IMR-90 (cell line): Measurements from ENCODE around the gene RALGAPB. TPM values are rescaled to one million over a fixed set of nuclear protein-coding genes. Genes with fewer than 3 reads are reported as not detected.

Experiments
- ATAC-seq: fragments of 200-7000 bp; cut with Tn5 transposase; 2 replicates; pipeline ENCODE4 v1.9.1; 2020; ENCODE audit warnings: low read depth, mild to moderate bottlenecking, moderate library complexity
- BruUV-seq: library from RNA; stranded (reverse); fragments of 400-500 nt; replicated peaks from 2 replicates; lab custom pipeline; 2021; lab: Mats Ljungman, UMichigan
- CTCF ChIA-PET: fragments of 300-600 bp; formaldehyde crosslinking; extraction: SDS; loops from one replicate; lab custom pipeline; 2021; ENCODE audit warnings: antibody characterized with exemption; lab: Yijun Ruan, JAX
- POLR2A ChIA-PET: fragments of 300-600 bp; sonication (Branson Sonifier 250); formaldehyde crosslinking; loops from one replicate; lab custom pipeline; 2022; ENCODE audit warnings: antibody characterized with exemption; ENCODE audit not compliant: unreplicated experiment; lab: Charles Lee
- DNase-seq: peaks from one replicate; pipeline ENCODE4 v3.0.0; 2013
- H2AFZ ChIP-seq: replicated peaks from 2 replicates; pipeline ENCODE3; 2013; ENCODE audit warnings: low read length, mild to moderate bottlenecking; ENCODE audit not compliant: poor library complexity
- H2AK5ac ChIP-seq: 2 replicates; pipeline ENCODE4 v1.6.1; 2013; ENCODE audit warnings: low read depth, low read length, inconsistent platforms
- H2AK9ac ChIP-seq: replicated peaks from 2 replicates; pipeline ENCODE3; 2013; ENCODE audit warnings: mild to moderate bottlenecking, low read depth, low read length, moderate library complexity; ENCODE audit not compliant: poor library complexity
- H2BK120ac ChIP-seq: 2 replicates; pipeline ENCODE4 v1.6.1; 2013; ENCODE audit warnings: low read depth, low read length, inconsistent platforms
- H2BK15ac ChIP-seq: 3 replicates; pipeline ENCODE4 v1.6.1; 2013; ENCODE audit warnings: low read depth, low read length, inconsistent platforms
- H2BK20ac ChIP-seq: 2 replicates; pipeline ENCODE4 v1.6.1; 2013; ENCODE audit warnings: low read depth, mild to moderate bottlenecking, inconsistent platforms, low read length, moderate library complexity
- H2BK5ac ChIP-seq: 2 replicates; pipeline ENCODE4 v1.6.1; 2013; ENCODE audit warnings: mild to moderate bottlenecking, low read depth, low read length, inconsistent platforms; ENCODE audit not compliant: poor library complexity, severe bottlenecking
- H3K14ac ChIP-seq: replicated peaks from 2 replicates; pipeline ENCODE4 v1.6.1; 2013; ENCODE audit warnings: low read depth, low read length, inconsistent platforms
- H3K18ac ChIP-seq: 2 replicates; pipeline ENCODE4 v1.6.1; 2013; ENCODE audit warnings: low read depth, low read length, control low read depth
- H3K23ac ChIP-seq: 2 replicates; pipeline ENCODE4 v1.6.1; 2013; ENCODE audit warnings: low read depth, low read length, inconsistent platforms
- H3K27ac ChIP-seq: 2 replicates; pipeline ENCODE4 v1.5.1; 2013; ENCODE audit warnings: mild to moderate bottlenecking, control low read depth, low read length; ENCODE audit not compliant: insufficient read depth
- H3K27me3 ChIP-seq: 2 replicates; pipeline ENCODE4 v1.6.1; 2013; ENCODE audit warnings: low read length; ENCODE audit not compliant: control insufficient read depth, insufficient read depth
- H3K36me3 ChIP-seq: 2 replicates; pipeline ENCODE4 v1.6.1; 2013; ENCODE audit warnings: low read length, mixed read lengths; ENCODE audit not compliant: control insufficient read depth, insufficient read depth
- H3K4ac ChIP-seq: 2 replicates; pipeline ENCODE4 v1.6.1; 2013; ENCODE audit warnings: low read depth, low read length, inconsistent platforms
- H3K4me1 ChIP-seq: 2 replicates; pipeline ENCODE4 v1.6.1; 2013; ENCODE audit warnings: low read length, mixed read lengths; ENCODE audit not compliant: control insufficient read depth, insufficient read depth
- H3K4me2 ChIP-seq: 2 replicates; pipeline ENCODE4 v1.6.1; 2013; ENCODE audit warnings: low read depth, mild to moderate bottlenecking, control low read depth, low read length, moderate library complexity
- H3K4me3 ChIP-seq: 2 replicates; pipeline ENCODE4 v1.5.1; 2013; ENCODE audit warnings: low read depth, mild to moderate bottlenecking, control low read depth, low read length, moderate library complexity; ENCODE audit not compliant: insufficient read depth
- H3K56ac ChIP-seq: 2 replicates; pipeline ENCODE4 v1.6.1; 2013; ENCODE audit warnings: low read length, inconsistent platforms; ENCODE audit not compliant: insufficient read depth; ENCODE audit errors: extremely low read depth
- H3K79me1 ChIP-seq, 2 experiments: 2 replicates each; pipeline ENCODE4 v1.6.1; 2013; ENCODE audit warnings: low read length in 2 of 2, inconsistent platforms in 1 of 2, low read depth in 1 of 2
- H3K9ac ChIP-seq: 2 replicates; pipeline ENCODE4 v1.6.1; 2013; ENCODE audit warnings: low read depth, low read length, control low read depth
- H3K9me1 ChIP-seq: 2 replicates; pipeline ENCODE4 v1.6.1; 2013; ENCODE audit warnings: low read length, inconsistent platforms; ENCODE audit not compliant: insufficient read depth
- H3K9me3 ChIP-seq: 2 replicates; pipeline ENCODE4 v1.6.1; 2013; ENCODE audit warnings: low read length; ENCODE audit not compliant: control insufficient read depth, insufficient read depth
- H4K20me1 ChIP-seq: 2 replicates; pipeline ENCODE4 v1.6.1; 2013; ENCODE audit warnings: low read length, inconsistent platforms; ENCODE audit not compliant: insufficient read depth
- H4K5ac ChIP-seq: 2 replicates; pipeline ENCODE4 v1.6.1; 2013; ENCODE audit warnings: mild to moderate bottlenecking, low read depth, low read length, control low read depth
- H4K8ac ChIP-seq, 2 experiments: 2 replicates each; pipeline ENCODE4 v1.6.1; 2013; ENCODE audit warnings: low read depth in 2 of 2, low read length in 2 of 2, control low read depth in 1 of 2, inconsistent platforms in 1 of 2
- H4K91ac ChIP-seq: 2 replicates; pipeline ENCODE4 v1.6.1; 2013; ENCODE audit warnings: low read depth, low read length, inconsistent platforms; ENCODE audit not compliant: insufficient read depth
- BHLHE40 ChIP-seq: fragments of 150-350 bp; IDR thresholded peaks from 2 replicates; pipeline ENCODE4 v1.6.1; 2016; ENCODE audit warnings: mild to moderate bottlenecking, low read depth, low read length
- CEBPB ChIP-seq: IDR thresholded peaks from 2 replicates; pipeline ENCODE4 v1.6.1; 2012; ENCODE audit warnings: low read depth, low read length, improper control_type of control experiment
- CHD1 ChIP-seq: IDR thresholded peaks from 2 replicates; pipeline ENCODE4 v1.6.1; 2012; ENCODE audit warnings: low read depth, low read length, improper control_type of control experiment
- CTCF ChIP-seq: conservative IDR thresholded peaks from 2 replicates; pipeline ENCODE4 v1.5.1; 2012; ENCODE audit warnings: mild to moderate bottlenecking, low read depth, low read length, improper control_type of control experiment
- ELK1 ChIP-seq: fragments of 150-350 bp; IDR thresholded peaks from 2 replicates; pipeline ENCODE4 v1.6.1; 2016; ENCODE audit warnings: low read depth, mild to moderate bottlenecking, low read length, moderate library complexity, borderline replicate concordance
- FOS ChIP-seq: fragments of 150-350 bp; IDR thresholded peaks from 2 replicates; pipeline ENCODE4 v1.6.1; 2016; ENCODE audit warnings: low read depth, low read length
- MAFK ChIP-seq: IDR thresholded peaks from 2 replicates; pipeline ENCODE4 v1.6.1; 2012; ENCODE audit warnings: low read depth, low read length, improper control_type of control experiment
- MAZ ChIP-seq: IDR thresholded peaks from 2 replicates; pipeline ENCODE4 v1.6.1; 2012; ENCODE audit warnings: low read depth, mild to moderate bottlenecking, low read length, improper control_type of control experiment, moderate library complexity, borderline replicate concordance
- MXI1 ChIP-seq: IDR thresholded peaks from 2 replicates; pipeline ENCODE4 v1.6.1; 2012; ENCODE audit warnings: low read depth, mild to moderate bottlenecking, low read length, moderate library complexity, borderline replicate concordance
- NFE2L2 ChIP-seq: fragments of 150-350 bp; IDR thresholded peaks from 2 replicates; pipeline ENCODE4 v1.6.1; 2016; ENCODE audit warnings: low read depth, mild to moderate bottlenecking, low read length
- POLR2A ChIP-seq: IDR thresholded peaks from 2 replicates; pipeline ENCODE4 v1.6.1; 2012; ENCODE audit warnings: mild to moderate bottlenecking, low read depth, low read length
- RAD21 ChIP-seq: IDR thresholded peaks from 2 replicates; pipeline ENCODE4 v1.6.1; 2012; ENCODE audit warnings: low read length, improper control_type of control experiment
- RCOR1 ChIP-seq: IDR thresholded peaks from 2 replicates; pipeline ENCODE4 v1.6.1; 2012; ENCODE audit warnings: mild to moderate bottlenecking, low read length, improper control_type of control experiment; ENCODE audit not compliant: insufficient replicate concordance
- RFX5 ChIP-seq: IDR thresholded peaks from 2 replicates; pipeline ENCODE4 v1.8.0; 2012; ENCODE audit warnings: low read depth, mild to moderate bottlenecking, low read length, moderate library complexity
- SMC3 ChIP-seq: fragments of 150-350 bp; IDR thresholded peaks from 2 replicates; pipeline ENCODE4 v1.6.1; 2016; ENCODE audit warnings: low read depth, mild to moderate bottlenecking, antibody characterized with exemption, low read length, moderate library complexity
- USF2 ChIP-seq: fragments of 150-350 bp; IDR thresholded peaks from 2 replicates; pipeline ENCODE4 v1.6.1; 2017; ENCODE audit warnings: mild to moderate bottlenecking, antibody characterized with exemption, low read length, low read depth
- WGBS, 2 experiments: methylation state at CpG; one replicate each; pipeline versions ENCODE4 v1.1.5 to v1.1.7; 2013; ENCODE audit warnings: missing lambda C conversion rate in 2 of 2; ENCODE audit not compliant: insufficient read length in 1 of 2; ENCODE audit errors: extremely low coverage in 2 of 2; 5-methylcytosine and 5-hydroxymethylcytosine counted together
- dilution Hi-C: fragments of 300-500 bp; cut with HindIII; formaldehyde crosslinking; loops from one replicate; pipeline ENCODE4 v1.14.3; 2018; ENCODE audit warnings: low sequenced_read_pairs; ENCODE audit not compliant: unreplicated experiment
- in situ Hi-C: fragments of 300-500 bp; cut with MboI; formaldehyde crosslinking; loops from 3 replicates; pipeline ENCODE4 v1.14.3; 2019; ENCODE audit warnings: low sequenced_read_pairs, inconsistent platforms, mixed read lengths
- intact Hi-C: fragments of 100-400 bp; cut with micrococcal nuclease; formaldehyde crosslinking; loops from 2 replicates; pipeline ENCODE4 v1.10.0; 2022
- polyA plus RNA-seq, 3 experiments: library from polyadenylated mRNA; depleted of rRNA; stranded (reverse); fragments of >200 nt; gene quantifications; 2 replicates each; pipeline ENCODE4 v1.2.3, GENCODE V29; 2012; ENCODE audit warnings: low replicate concordance in 1 of 3
- total RNA-seq: library from RNA; depleted of rRNA; stranded (reverse); fragments of >200 nt; gene quantifications from 2 replicates; pipeline ENCODE4 v1.2.3, GENCODE V29; 2012

RALGAPB gene
- total and polyA plus RNA-seq, 2 of the 4 experiments (the other 2 are of a cell fraction) = 12.7 to 30.3 TPM

- no peaks in the 10 kb centered on the region for H3K9me3 ChIP-seq
- no peak overlapping the region for H2BK120ac ChIP-seq
- no TSS peak for BruUV-seq
- no CpG with 5 or more reads among the region's 1 CpG for WGBS, 2 experiments
- H2AK9ac ChIP-seq = no peak overlapping the region
- peaks cover 1% of the 10 kb centered on the region; the same call in 1 of the 2 replicates for H3K27me3 ChIP-seq
- ATAC-seq (no peak), DNase-seq (no peak)
- H2AFZ ChIP-seq = peak overlapping the region; percentile 9
- H3K27ac ChIP-seq = no peak overlapping the region
- H4K8ac ChIP-seq = peak overlapping the region in 1 of 2 experiments; percentile 67; a peak in 1 of 4 replicates
- peaks cover 27% of the 10 kb centered on the region; the same call in 1 of the 2 replicates for H4K20me1 ChIP-seq
- H3K14ac ChIP-seq = no peak overlapping the region
- in situ Hi-C loops = loop anchor here (10.0 to 25.0 kb wide), 2 partner anchors 64 to 266 kb away; partner anchors contain the start of gene ACTR5
- TF ChIP-seq MAFK = no peak
- no peak for TF ChIP-seq MAZ
- no peak for TF ChIP-seq NFE2L2
- TF ChIP-seq USF2 = no peak
- no peak for TF ChIP-seq POLR2A
- TF ChIP-seq BHLHE40 = no peak
- no peak for TF ChIP-seq SMC3
- TF ChIP-seq RCOR1 = no peak
- TF ChIP-seq RFX5 = no peak
- no peak for TF ChIP-seq CEBPB
- TF ChIP-seq FOS = no peak
- TF ChIP-seq ELK1 = no peak
- TF ChIP-seq RAD21 = no peak
- no peak for TF ChIP-seq CTCF
- no peak for TF ChIP-seq MXI1
- no peak for TF ChIP-seq CHD1
- H3K4ac ChIP-seq = no peak overlapping the region
- peak overlapping the region; percentile 59; the same call in 1 of the 2 replicates for H4K5ac ChIP-seq
- no peak overlapping the region for H3K9ac ChIP-seq
- no peak overlapping the region for H2BK20ac ChIP-seq
- H3K4me3 ChIP-seq = no peak overlapping the region
- no peak overlapping the region for H3K23ac ChIP-seq
- dilution Hi-C loops = no loop called here
- no peak overlapping the region for H2AK5ac ChIP-seq
- H2BK15ac ChIP-seq = no peak overlapping the region
- H3K79me1 ChIP-seq = peaks cover 19 to 29% of the 10 kb centered on the region in 2 experiments; a peak in 3 of 4 replicates
- ChIA-PET CTCF (no interaction called here), POLR2A (no interaction called here)
- no peaks in the 10 kb centered on the region for H3K36me3 ChIP-seq
- intact Hi-C loops = no loop called here
- H4K91ac ChIP-seq = no peak overlapping the region
- no peaks in the 10 kb centered on the region; the same call in 1 of the 2 replicates for H3K9me1 ChIP-seq
- H3K18ac ChIP-seq = no peak overlapping the region
- H3K56ac ChIP-seq = no peak overlapping the region
- no peak overlapping the region for H2BK5ac ChIP-seq
- peaks cover 2% of the 10 kb centered on the region for H3K4me1 ChIP-seq
- no peak overlapping the region for H3K4me2 ChIP-seq
Measured at GRCh38 chr20:38471245-38471644, 1.4 kb upstream of the RALGAPB start.
